Measurements from ENCODE around the gene CYP4F12. TPM values are rescaled to one million over a fixed set of nuclear protein-coding genes. Genes with fewer than 3 reads are reported as not detected.

CYP4F12 gene
- total RNA-seq, 1 experiment from 2014 or later = 5.7 TPM

DNA sequence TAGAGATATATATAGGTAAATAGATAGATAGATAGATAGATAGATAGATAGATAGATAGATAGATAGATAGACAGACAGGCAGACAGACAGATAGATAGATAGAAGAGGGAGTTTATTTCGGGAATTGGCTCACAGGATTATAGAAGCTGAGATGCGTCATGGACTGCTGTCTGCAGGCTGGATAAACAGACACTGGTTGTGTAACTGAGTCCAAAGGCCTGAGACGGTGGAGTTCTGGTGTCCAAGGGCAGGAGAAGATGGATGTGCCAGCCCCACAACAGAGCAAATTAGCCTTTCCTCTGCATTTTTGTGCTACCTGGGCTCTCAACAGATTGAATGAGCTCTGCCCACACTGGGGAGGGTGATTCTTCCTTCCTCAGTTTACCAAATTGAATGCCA is 29.5 kb upstream of the CYP4F12 start:
- intact Hi-C loops (cut with micrococcal nuclease; ENCODE audit: unreplicated experiment) = no loop called here
- H2AFZ ChIP-seq = no peak overlapping the region
- H3K36me3 ChIP-seq (ENCODE audit: low read depth) = no peaks in the 10 kb centered on the region
- H3K27ac ChIP-seq = no peak overlapping the region
- POLR2A ChIA-PET (ENCODE audit: unreplicated experiment) = no interaction called here
- peaks cover 24% of the 10 kb centered on the region for H3F3A ChIP-seq (ENCODE audit: insufficient read depth, low read depth)
- H3K9me2 ChIP-seq (ENCODE audit: insufficient read depth) = no peaks in the 10 kb centered on the region
- no peak overlapping the region for H3K4me3 ChIP-seq
- H3K27me3 ChIP-seq (ENCODE audit: insufficient read depth, low read depth) = no peaks in the 10 kb centered on the region
- H3K9me3 ChIP-seq (ENCODE audit: insufficient read depth, low read depth) = no peaks in the 10 kb centered on the region
- H3K4me1 ChIP-seq (replicated peaks; ENCODE audit: insufficient read depth) = peaks cover 36% of the 10 kb centered on the region
- TF ChIP-seq, protein P1, sequence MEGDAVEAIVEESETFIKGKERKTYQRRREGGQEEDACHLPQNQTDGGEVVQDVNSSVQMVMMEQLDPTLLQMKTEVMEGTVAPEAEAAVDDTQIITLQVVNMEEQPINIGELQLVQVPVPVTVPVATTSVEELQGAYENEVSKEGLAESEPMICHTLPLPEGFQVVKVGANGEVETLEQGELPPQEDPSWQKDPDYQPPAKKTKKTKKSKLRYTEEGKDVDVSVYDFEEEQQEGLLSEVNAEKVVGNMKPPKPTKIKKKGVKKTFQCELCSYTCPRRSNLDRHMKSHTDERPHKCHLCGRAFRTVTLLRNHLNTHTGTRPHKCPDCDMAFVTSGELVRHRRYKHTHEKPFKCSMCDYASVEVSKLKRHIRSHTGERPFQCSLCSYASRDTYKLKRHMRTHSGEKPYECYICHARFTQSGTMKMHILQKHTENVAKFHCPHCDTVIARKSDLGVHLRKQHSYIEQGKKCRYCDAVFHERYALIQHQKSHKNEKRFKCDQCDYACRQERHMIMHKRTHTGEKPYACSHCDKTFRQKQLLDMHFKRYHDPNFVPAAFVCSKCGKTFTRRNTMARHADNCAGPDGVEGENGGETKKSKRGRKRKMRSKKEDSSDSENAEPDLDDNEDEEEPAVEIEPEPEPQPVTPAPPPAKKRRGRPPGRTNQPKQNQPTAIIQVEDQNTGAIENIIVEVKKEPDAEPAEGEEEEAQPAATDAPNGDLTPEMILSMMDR (conservative IDR thresholded peaks at IDR 0.05) = no peak
- no peak for TF ChIP-seq EZH2 (IDR thresholded peaks at IDR 0.05; ENCODE audit: low read depth)
- H4K20me1 ChIP-seq (ENCODE audit: insufficient read depth) = no peaks in the 10 kb centered on the region
- CTCF ChIA-PET = no interaction called here
- BruUV-seq (replicated peaks) = no TSS peak
- H3K4me2 ChIP-seq = no peak overlapping the region
- 0 out of 2 replicates have a peak, but pooled peaks cover 6% of the 10 kb centered on the region for H3K79me2 ChIP-seq (ENCODE audit: low read depth)
- no peak for DNase-seq

DNA sequence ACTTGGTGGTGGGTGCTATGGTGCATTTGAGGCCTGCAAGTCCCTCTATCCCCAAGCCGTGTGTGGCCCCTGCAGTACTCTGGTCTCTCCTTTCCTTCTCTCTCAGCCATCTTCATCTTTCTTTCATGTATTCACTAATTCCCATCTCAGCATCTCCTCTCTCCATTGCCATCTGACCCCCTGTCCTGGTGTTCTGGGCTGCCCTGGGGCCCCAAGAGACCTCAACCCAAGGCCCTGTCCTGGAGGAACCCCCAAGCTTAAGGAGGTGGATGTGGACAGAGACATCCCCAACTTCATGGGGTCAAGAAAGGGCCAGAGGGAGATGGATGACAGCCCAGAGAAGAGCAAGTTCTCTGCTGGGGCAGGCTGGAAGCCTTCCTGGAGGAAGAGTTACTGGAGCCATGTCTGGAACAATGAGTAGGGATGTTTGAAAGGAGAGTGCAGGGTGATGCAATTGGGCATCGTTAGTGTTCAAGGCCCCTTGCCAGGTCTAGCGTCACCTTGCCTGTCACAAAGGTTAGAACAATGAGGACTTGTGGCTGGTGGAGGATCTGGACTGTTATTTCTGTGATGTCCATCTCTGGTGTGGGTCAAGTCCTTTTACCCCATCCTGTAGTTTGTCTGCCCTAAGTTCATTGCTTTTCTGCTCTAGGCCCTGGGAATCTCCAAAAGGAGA is 28.7 kb upstream of the CYP4F12 start:
- no TSS peak for BruUV-seq (replicated peaks)
- Histone ChIP-seq H2AFZ (no peak overlapping the region), H3K36me3 (ENCODE audit: low read depth) (no peaks in the 10 kb centered on the region), H3K4me1 (replicated peaks; ENCODE audit: insufficient read depth) (peaks cover 36% of the 10 kb centered on the region), H4K20me1 (ENCODE audit: insufficient read depth) (no peaks in the 10 kb centered on the region), H3K9me2 (ENCODE audit: insufficient read depth) (no peaks in the 10 kb centered on the region), H3K79me2 (ENCODE audit: low read depth) (0 out of 2 replicates have a peak, but pooled peaks cover 6% of the 10 kb centered on the region), H3K4me2 (no peak overlapping the region), H3K9me3 (ENCODE audit: insufficient read depth, low read depth) (no peaks in the 10 kb centered on the region), H3F3A (ENCODE audit: insufficient read depth, low read depth) (peaks cover 24% of the 10 kb centered on the region), H3K4me3 (no peak overlapping the region), H3K27ac (no peak overlapping the region), H3K27me3 (ENCODE audit: insufficient read depth, low read depth) (no peaks in the 10 kb centered on the region)
- ChIA-PET CTCF (no interaction called here), POLR2A (ENCODE audit: unreplicated experiment) (interaction anchor here (0.6 kb wide), 1 partner anchor 58 kb away, joined by 5 read pairs; no protein-coding TSS in a partner anchor)
- TF ChIP-seq, protein P1 (conservative IDR thresholded peaks at IDR 0.05) = no peak
- TF ChIP-seq EZH2 (IDR thresholded peaks at IDR 0.05; ENCODE audit: low read depth) = no peak
- no peak for DNase-seq
- intact Hi-C loops (cut with micrococcal nuclease; ENCODE audit: unreplicated experiment) = no loop called here

DNA sequence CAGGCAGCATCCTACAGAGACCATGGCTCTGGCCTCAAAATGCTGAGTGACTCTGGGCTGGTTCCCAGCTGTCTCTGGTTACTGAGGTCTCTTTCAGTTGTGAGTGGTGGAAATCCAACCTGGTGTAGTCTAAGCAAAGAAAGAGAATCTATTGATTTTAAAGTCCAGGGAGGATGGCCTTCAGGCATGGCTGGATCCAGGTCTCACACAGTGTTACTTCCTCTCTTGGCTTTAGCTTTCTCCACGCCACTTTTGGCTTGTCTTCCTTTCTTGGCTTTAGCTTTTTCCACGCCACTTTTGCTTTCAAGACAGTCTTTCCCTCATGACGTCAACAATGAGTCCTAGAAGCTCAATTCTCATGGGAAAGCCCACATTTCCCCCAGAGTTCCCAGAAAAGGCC is 28.1 kb upstream of the CYP4F12 start:
- Histone ChIP-seq H3K79me2 (ENCODE audit: low read depth) (0 out of 2 replicates have a peak, but pooled peaks cover 6% of the 10 kb centered on the region), H3F3A (ENCODE audit: insufficient read depth, low read depth) (peaks cover 19% of the 10 kb centered on the region), H3K9me2 (ENCODE audit: insufficient read depth) (no peaks in the 10 kb centered on the region), H3K36me3 (ENCODE audit: low read depth) (no peaks in the 10 kb centered on the region), H3K4me3 (no peak overlapping the region), H2AFZ (no peak overlapping the region), H3K4me1 (replicated peaks; ENCODE audit: insufficient read depth) (peaks cover 30% of the 10 kb centered on the region), H4K20me1 (ENCODE audit: insufficient read depth) (no peaks in the 10 kb centered on the region), H3K4me2 (no peak overlapping the region), H3K27ac (no peak overlapping the region), H3K27me3 (ENCODE audit: insufficient read depth, low read depth) (no peaks in the 10 kb centered on the region), H3K9me3 (ENCODE audit: insufficient read depth, low read depth) (no peaks in the 10 kb centered on the region)
- BruUV-seq (replicated peaks) = no TSS peak
- intact Hi-C loops (cut with micrococcal nuclease; ENCODE audit: unreplicated experiment) = no loop called here
- TF ChIP-seq, protein P1 (conservative IDR thresholded peaks at IDR 0.05) = no peak
- TF ChIP-seq EZH2 (IDR thresholded peaks at IDR 0.05; ENCODE audit: low read depth) = no peak
- POLR2A ChIA-PET (ENCODE audit: unreplicated experiment) = interaction anchor here (0.6 to 0.7 kb wide), 2 partner anchors 57 to 193 kb away, joined by 3 to 5 read pairs; no protein-coding TSS in a partner anchor
- no peak for DNase-seq
- CTCF ChIA-PET = no interaction called here

All from PC-9 (cell line).